Activated naive CD8-positive, alpha-beta T cell treated with anti-CD3 and anti-CD28 coated beads, Interleukin-2, amount 50 U/mL, for 24 hours (primary cell): ENCODE data around the gene PHLPP2.

ENCODE experiments used
- ATAC-seq: fragments of 150-1000 bp; cut with Tn5 transposase; one replicate; pipeline ENCODE4 v1.10.0; 2021
- DNase-seq: peaks from one replicate; pipeline ENCODE4 v3.0.0; 2021
- H3K27ac Mint-ChIP-seq: one replicate; pipeline ENCODE4 v1.8.0; 2021; ENCODE audit warnings: mild to moderate bottlenecking, mixed read lengths
- H3K27me3 Mint-ChIP-seq: one replicate; pipeline ENCODE4 v1.8.0; 2021; ENCODE audit warnings: mixed read lengths
- H3K36me3 Mint-ChIP-seq: one replicate; pipeline ENCODE4 v1.8.0; 2021; ENCODE audit warnings: low read depth, mixed read lengths
- H3K4me1 Mint-ChIP-seq: one replicate; pipeline ENCODE4 v1.8.0; 2021; ENCODE audit warnings: mixed read lengths
- H3K4me3 Mint-ChIP-seq: one replicate; pipeline ENCODE4 v1.8.0; 2021; ENCODE audit warnings: mild to moderate bottlenecking, moderate library complexity, mixed read lengths
- H3K9me3 Mint-ChIP-seq: one replicate; pipeline ENCODE4 v1.8.0; 2021; ENCODE audit warnings: mixed read lengths

Gene PHLPP2, protein sequence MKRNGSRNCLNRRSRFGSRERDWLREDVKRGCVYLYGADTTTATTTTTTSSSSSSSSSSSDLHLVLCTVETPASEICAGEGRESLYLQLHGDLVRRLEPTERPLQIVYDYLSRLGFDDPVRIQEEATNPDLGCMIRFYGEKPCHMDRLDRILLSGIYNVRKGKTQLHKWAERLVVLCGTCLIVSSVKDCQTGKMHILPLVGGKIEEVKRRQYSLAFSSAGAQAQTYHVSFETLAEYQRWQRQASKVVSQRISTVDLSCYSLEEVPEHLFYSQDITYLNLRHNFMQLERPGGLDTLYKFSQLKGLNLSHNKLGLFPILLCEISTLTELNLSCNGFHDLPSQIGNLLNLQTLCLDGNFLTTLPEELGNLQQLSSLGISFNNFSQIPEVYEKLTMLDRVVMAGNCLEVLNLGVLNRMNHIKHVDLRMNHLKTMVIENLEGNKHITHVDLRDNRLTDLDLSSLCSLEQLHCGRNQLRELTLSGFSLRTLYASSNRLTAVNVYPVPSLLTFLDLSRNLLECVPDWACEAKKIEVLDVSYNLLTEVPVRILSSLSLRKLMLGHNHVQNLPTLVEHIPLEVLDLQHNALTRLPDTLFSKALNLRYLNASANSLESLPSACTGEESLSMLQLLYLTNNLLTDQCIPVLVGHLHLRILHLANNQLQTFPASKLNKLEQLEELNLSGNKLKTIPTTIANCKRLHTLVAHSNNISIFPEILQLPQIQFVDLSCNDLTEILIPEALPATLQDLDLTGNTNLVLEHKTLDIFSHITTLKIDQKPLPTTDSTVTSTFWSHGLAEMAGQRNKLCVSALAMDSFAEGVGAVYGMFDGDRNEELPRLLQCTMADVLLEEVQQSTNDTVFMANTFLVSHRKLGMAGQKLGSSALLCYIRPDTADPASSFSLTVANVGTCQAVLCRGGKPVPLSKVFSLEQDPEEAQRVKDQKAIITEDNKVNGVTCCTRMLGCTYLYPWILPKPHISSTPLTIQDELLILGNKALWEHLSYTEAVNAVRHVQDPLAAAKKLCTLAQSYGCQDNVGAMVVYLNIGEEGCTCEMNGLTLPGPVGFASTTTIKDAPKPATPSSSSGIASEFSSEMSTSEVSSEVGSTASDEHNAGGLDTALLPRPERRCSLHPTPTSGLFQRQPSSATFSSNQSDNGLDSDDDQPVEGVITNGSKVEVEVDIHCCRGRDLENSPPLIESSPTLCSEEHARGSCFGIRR (N-terminal part only)

GRCh38 chr16:71724320-71724751 lies at the start of gene PHLPP2:
Gene PHLPP2, minus strand, starts transcription at chr16:71724701. Its CDS starts 9,906 bp downstream, at chr16:71714795.
- DNase-seq: no peak
- no peak within 1 kb of the TSS for H3K27ac Mint-ChIP-seq
- no peak for ATAC-seq
- H3K9me3 Mint-ChIP-seq: no peaks in the 10 kb centered on the region
- H3K36me3 Mint-ChIP-seq: no peaks in the 10 kb centered on the region
- peak within 1 kb of the TSS; percentile 82 for H3K4me3 Mint-ChIP-seq
- peaks cover 20% of the 10 kb centered on the region for H3K4me1 Mint-ChIP-seq
- peaks cover 6% of the 10 kb centered on the region for H3K27me3 Mint-ChIP-seq

DNA sequence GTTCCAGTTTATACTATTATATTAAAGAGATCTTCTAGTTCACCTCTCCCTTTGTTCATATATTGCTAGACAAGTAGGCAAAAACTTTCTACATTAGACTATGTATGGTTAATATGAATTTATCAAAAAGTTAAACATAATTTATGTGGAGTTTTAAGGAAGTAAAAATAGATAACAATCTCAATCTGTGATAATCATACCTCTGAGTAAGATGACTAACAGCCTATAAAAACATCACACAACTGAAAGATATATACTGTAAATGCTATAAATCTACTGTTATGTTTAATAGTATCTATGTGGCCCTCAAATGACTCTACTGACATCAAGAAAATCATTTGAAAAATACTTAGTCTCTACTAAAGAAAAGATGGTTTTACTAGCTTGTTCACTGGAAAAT lies 47.1 kb upstream of the PHLPP2 start:
- H3K27ac Mint-ChIP-seq: no peak overlapping the region
- H3K4me3 Mint-ChIP-seq: no peak overlapping the region
- H3K36me3 Mint-ChIP-seq: peaks cover 42% of the 10 kb centered on the region
- H3K27me3 Mint-ChIP-seq: no peaks in the 10 kb centered on the region
- peaks cover 14% of the 10 kb centered on the region for H3K4me1 Mint-ChIP-seq
- ATAC-seq (no peak), DNase-seq (no peak)
- no peaks in the 10 kb centered on the region for H3K9me3 Mint-ChIP-seq

- ATAC-seq: no peak
- no peaks in the 10 kb centered on the region for H3K27me3 Mint-ChIP-seq
- peaks cover 33% of the 10 kb centered on the region for H3K36me3 Mint-ChIP-seq
These were observed 44.7 kb upstream of the PHLPP2 start for GRCh38 chr16:71769222-71769621.

DNA sequence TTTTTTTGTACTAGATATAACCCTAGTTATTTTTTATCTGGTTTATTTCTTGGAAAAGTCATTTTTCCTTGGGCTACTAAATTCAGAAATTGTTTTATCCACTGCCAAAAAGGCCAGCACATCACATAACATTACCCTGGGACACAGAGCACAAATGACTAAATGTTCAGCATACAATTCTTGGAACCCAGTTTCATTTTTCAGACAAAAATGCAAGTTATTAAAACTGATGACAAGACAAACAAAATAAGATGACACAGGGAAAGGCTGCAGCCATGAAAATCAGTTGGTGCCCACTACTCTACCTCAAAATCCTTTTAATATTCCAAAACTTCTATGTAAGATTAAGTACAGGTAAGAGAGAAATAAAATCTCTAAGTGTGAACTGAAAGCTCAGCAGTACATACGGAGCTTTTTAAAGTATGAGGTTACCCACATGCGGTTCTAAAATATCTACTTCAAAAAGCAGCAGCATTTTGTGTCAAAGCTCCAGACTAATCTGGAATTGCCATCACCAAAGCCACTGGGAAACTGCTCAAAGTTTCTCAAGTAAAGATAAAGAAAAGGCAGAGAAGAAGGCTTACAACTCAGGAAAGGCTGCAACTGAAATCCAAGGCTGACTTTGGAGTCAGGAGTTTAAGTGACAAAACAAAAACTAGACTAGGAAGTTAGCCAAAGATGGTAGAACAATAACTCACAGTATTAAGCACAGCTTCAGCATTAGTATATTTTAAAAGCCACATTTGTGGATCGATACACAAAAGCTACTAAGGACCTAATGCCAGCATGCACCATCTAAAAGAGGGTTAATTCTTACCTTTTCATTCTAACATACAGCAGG lies 42.8 kb upstream of the PHLPP2 start:
- no peak for DNase-seq
- H3K9me3 Mint-ChIP-seq: no peaks in the 10 kb centered on the region
- H3K27me3 Mint-ChIP-seq: no peaks in the 10 kb centered on the region
- ATAC-seq: no peak
- no peak overlapping the region for H3K4me3 Mint-ChIP-seq
- peaks cover 35% of the 10 kb centered on the region for H3K36me3 Mint-ChIP-seq
- H3K4me1 Mint-ChIP-seq: no peaks in the 10 kb centered on the region
- H3K27ac Mint-ChIP-seq: no peak overlapping the region

More at GRCh38 chr16:71769222-71769621, 44.7 kb upstream of the PHLPP2 start:
- H3K9me3 Mint-ChIP-seq: no peaks in the 10 kb centered on the region
- H3K4me3 Mint-ChIP-seq: no peak overlapping the region
- no peak for DNase-seq
- no peaks in the 10 kb centered on the region for H3K4me1 Mint-ChIP-seq
- H3K27ac Mint-ChIP-seq: no peak overlapping the region

- ATAC-seq (no peak), DNase-seq (no peak)
- H3K36me3 Mint-ChIP-seq: peaks cover 24% of the 10 kb centered on the region
- H3K27me3 Mint-ChIP-seq: no peaks in the 10 kb centered on the region
- H3K4me1 Mint-ChIP-seq: no peaks in the 10 kb centered on the region
- no peaks in the 10 kb centered on the region for H3K9me3 Mint-ChIP-seq
- H3K27ac Mint-ChIP-seq: no peak overlapping the region
- H3K4me3 Mint-ChIP-seq: no peak overlapping the region
These were observed 37.7 kb upstream of the PHLPP2 start for GRCh38 chr16:71762186-71762585.

DNA sequence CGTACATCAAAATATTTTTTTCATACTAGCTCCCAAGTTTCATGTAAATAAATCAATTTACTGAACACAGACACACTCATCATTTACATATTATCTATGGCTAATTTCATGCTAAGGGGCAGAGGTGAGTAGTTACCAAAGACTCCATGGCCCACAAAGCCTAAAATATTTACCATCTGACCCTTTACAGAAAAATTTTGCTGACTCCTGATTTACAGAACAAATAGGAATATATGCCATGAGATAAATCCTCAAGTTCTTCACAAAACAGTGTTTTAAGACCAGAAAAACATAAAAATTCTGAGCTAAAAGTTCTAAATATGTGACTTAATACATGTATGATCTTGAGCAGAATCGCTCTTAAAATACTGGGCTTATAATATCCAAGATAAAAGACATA lies 36.6 kb upstream of the PHLPP2 start:
- Mint-ChIP-seq H3K9me3 (no peaks in the 10 kb centered on the region), H3K27ac (no peak overlapping the region), H3K4me1 (no peaks in the 10 kb centered on the region), H3K36me3 (peaks cover 32% of the 10 kb centered on the region), H3K27me3 (no peaks in the 10 kb centered on the region), H3K4me3 (no peak overlapping the region)
- no peak for ATAC-seq
- DNase-seq: no peak

DNA sequence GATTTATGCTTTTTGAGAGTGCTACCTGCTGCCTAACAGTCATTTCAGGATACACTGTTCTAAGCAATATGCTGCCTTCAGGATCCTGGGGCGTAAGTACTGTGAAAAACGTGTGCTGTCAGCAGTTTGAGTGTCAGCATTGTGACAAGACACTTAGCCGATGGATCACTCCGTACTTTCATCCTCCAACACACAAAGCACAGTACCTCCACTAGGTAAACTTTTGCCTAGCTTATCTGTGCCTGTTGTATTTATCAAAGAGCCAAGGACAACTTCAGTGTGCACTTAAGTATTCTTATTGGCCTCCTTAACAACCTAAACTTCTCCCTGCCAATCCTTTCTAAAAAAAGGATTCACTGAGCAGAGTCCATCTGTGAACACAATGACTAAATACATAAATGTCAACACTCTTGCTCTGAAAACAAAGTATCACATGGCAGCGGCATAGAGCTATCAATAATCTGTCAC lies 33.8 kb upstream of the PHLPP2 start:
- ATAC-seq (no peak), DNase-seq (no peak)
- Mint-ChIP-seq H3K4me3 (no peak overlapping the region), H3K36me3 (peaks cover 36% of the 10 kb centered on the region), H3K9me3 (no peaks in the 10 kb centered on the region), H3K27ac (no peak overlapping the region), H3K4me1 (peaks cover 5% of the 10 kb centered on the region), H3K27me3 (no peaks in the 10 kb centered on the region)

DNA sequence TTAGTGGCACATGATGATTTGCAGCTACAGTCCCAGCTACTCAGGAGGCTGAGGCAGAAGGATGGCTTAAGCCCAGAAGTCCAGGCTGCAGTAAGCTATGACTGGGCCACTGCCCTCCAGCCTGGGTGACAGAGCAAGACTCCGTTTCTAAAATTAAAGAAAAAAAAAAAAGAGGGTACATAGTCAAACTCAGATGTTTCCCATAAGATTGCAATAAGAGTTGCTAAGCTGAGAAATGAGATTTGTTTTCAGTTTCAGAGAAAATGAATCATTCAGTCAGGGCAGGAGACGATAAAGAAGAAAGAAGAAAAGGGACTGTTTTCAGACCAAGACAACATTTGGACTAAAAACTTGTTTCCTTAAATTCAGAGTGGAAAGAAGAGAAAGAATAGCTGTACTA lies 30.2 kb upstream of the PHLPP2 start:
- ATAC-seq (no peak), DNase-seq (no peak)
- H3K27ac Mint-ChIP-seq: peak overlapping the region; percentile 2
- peaks cover 38% of the 10 kb centered on the region for H3K36me3 Mint-ChIP-seq
- no peaks in the 10 kb centered on the region for H3K9me3 Mint-ChIP-seq
- H3K4me1 Mint-ChIP-seq: peaks cover 5% of the 10 kb centered on the region
- H3K27me3 Mint-ChIP-seq: no peaks in the 10 kb centered on the region
- no peak overlapping the region for H3K4me3 Mint-ChIP-seq

DNA sequence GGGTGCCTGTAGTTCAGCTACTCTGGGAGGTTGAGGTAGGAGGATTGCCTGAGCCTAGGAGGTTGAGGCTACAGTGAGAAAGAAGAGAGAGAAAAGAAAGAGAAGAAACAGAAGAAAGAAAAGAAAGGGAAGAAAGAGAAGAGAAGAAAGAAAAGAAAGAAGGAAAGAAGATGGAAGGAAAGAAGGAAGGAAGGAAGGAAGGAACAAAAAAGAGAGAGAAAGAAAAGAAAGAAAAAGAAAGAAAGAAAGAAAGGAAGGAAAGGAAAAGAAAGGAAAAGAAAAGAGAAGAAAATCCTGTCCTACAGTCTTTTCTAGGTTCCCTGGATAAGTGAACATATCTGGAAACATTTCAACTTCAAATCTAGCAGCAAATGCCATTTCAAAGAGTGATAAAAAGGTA lies 29.6 kb upstream of the PHLPP2 start:
- H3K9me3 Mint-ChIP-seq: no peaks in the 10 kb centered on the region
- DNase-seq (no peak), ATAC-seq (no peak)
- no peak overlapping the region for H3K27ac Mint-ChIP-seq
- H3K4me3 Mint-ChIP-seq: no peak overlapping the region
- no peaks in the 10 kb centered on the region for H3K27me3 Mint-ChIP-seq
- peaks cover 5% of the 10 kb centered on the region for H3K4me1 Mint-ChIP-seq
- peaks cover 40% of the 10 kb centered on the region for H3K36me3 Mint-ChIP-seq

DNA sequence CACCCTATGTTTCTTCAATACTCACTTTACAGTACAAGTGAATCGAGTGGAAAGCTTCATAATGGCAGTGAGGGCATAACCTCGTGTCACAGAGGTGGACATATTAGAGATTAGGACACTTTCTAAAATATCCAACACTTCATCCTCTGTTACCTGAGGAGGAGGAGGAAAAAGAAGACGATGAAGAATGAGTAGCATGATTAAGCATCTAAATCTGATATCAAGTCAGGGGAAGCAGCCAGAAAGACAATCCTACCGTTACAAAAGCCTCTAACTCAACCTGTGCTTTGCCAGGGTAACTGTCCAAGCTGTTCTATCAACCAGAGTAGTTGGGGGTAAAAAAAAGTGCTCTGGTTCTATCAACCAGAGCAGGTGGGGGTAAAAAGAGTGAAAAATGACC lies 23.7 kb upstream of the PHLPP2 start:
- Mint-ChIP-seq H3K9me3 (no peaks in the 10 kb centered on the region), H3K36me3 (peaks cover 44% of the 10 kb centered on the region), H3K4me1 (peaks cover 5% of the 10 kb centered on the region), H3K27me3 (no peaks in the 10 kb centered on the region), H3K27ac (peak overlapping the region; percentile 65), H3K4me3 (no peak overlapping the region)
- no peak for ATAC-seq
- no peak for DNase-seq

GRCh38 chr16:71746442-71747046 lies 22.0 kb upstream of the PHLPP2 start:
- peaks cover 5% of the 10 kb centered on the region for H3K4me1 Mint-ChIP-seq
- H3K27ac Mint-ChIP-seq: no peak overlapping the region
- peaks cover 39% of the 10 kb centered on the region for H3K36me3 Mint-ChIP-seq
- ATAC-seq (no peak), DNase-seq (no peak)
- H3K27me3 Mint-ChIP-seq: no peaks in the 10 kb centered on the region
- H3K9me3 Mint-ChIP-seq: no peaks in the 10 kb centered on the region
- H3K4me3 Mint-ChIP-seq: no peak overlapping the region

GRCh38 chr16:71738855-71739254 lies 14.4 kb upstream of the PHLPP2 start:
- Mint-ChIP-seq H3K27ac (no peak overlapping the region), H3K9me3 (no peaks in the 10 kb centered on the region), H3K27me3 (no peaks in the 10 kb centered on the region), H3K4me3 (no peak overlapping the region), H3K36me3 (peaks cover 26% of the 10 kb centered on the region), H3K4me1 (no peaks in the 10 kb centered on the region)
- no peak for DNase-seq
- no peak for ATAC-seq

GRCh38 chr16:71737501-71737900 lies 13.0 kb upstream of the PHLPP2 start:
- Mint-ChIP-seq H3K4me1 (no peaks in the 10 kb centered on the region), H3K27ac (no peak overlapping the region), H3K27me3 (no peaks in the 10 kb centered on the region), H3K4me3 (no peak overlapping the region), H3K9me3 (no peaks in the 10 kb centered on the region), H3K36me3 (peaks cover 32% of the 10 kb centered on the region)
- ATAC-seq (no peak), DNase-seq (no peak)
